NCI-H1417 treated with DMSO at 0.1 percent for 48 hours (cell line): ENCODE results near the gene ILK.

Experiments used
- DNase-seq: peaks from one replicate; lab custom pipeline; 2025; lab: John Stamatoyannopoulos, UW

ILK gene

DNA sequence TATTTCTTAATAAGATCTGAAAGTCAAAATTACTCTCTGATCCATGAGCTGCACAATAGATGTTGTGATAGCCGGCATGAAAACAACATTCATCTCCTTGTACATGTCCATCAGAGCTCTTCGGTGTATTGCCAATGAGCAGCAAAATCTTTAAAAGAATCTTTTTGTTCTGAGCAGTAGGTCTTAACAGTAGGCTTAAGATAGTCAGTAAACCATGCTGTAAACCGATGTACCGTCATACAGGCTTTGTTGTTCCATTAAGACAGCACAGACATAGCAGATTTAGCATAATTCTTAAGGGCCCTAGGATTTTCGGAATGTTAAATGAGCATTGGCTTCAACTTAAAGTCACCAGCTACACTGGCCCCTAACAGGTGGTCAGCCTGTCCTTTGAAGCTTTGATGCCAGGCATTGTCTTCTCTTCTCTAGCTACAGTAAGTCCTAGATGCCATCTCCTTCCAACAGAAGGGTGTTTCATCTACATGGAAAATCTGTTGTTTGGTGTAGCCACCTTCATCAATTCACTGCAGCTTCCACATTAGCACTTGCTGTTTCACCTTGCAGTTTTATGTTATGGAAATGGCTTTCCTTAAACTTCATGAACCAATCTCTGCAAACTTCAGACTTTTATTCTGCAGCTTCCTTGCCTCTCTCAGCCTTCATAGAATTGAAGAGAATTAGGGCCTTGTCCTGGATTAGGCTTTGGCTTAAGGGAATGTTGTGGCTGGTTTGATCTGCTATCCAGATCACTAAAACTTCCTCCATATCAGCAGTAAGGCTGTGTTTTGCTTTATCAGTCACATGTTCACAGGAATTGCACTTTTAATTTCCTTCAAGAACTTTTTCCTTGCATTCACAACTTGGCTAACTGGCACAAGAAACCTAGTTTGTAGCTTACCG, 28.5 kb upstream of the ILK start:
- no peak for DNase-seq

- DNase-seq: no peak
These were observed 26.9 kb upstream of the ILK start for GRCh38 chr11:6576471-6577373.

DNA sequence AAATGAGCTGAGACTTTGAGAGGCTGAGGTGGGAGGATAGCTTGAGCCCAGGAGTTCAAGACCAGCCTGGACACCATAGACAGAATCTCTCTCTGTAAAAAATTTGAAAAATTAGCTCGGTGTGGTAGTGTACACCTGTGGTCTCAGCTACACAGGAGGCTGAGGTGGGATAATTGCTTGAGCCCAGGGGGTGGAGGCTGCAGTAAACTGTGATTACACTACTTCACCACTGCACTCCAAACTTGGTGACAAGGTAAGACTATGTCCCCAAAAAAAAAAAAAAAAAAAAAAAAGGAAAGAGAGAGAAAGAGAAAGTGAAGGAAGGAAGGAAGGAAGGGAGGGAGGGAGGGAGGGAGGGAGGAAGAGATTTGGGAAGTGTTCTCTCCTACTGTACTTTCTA, 25.4 kb upstream of the ILK start:
- DNase-seq: no peak

GRCh38 chr11:6579681-6580080, 23.9 kb upstream of the ILK start:
- DNase-seq: no peak

- DNase-seq: no peak
These were observed 20.0 kb upstream of the ILK start for GRCh38 chr11:6583584-6583983.

- no peak for DNase-seq
These were observed 19.0 kb upstream of the ILK start for GRCh38 chr11:6584528-6584927.

DNA sequence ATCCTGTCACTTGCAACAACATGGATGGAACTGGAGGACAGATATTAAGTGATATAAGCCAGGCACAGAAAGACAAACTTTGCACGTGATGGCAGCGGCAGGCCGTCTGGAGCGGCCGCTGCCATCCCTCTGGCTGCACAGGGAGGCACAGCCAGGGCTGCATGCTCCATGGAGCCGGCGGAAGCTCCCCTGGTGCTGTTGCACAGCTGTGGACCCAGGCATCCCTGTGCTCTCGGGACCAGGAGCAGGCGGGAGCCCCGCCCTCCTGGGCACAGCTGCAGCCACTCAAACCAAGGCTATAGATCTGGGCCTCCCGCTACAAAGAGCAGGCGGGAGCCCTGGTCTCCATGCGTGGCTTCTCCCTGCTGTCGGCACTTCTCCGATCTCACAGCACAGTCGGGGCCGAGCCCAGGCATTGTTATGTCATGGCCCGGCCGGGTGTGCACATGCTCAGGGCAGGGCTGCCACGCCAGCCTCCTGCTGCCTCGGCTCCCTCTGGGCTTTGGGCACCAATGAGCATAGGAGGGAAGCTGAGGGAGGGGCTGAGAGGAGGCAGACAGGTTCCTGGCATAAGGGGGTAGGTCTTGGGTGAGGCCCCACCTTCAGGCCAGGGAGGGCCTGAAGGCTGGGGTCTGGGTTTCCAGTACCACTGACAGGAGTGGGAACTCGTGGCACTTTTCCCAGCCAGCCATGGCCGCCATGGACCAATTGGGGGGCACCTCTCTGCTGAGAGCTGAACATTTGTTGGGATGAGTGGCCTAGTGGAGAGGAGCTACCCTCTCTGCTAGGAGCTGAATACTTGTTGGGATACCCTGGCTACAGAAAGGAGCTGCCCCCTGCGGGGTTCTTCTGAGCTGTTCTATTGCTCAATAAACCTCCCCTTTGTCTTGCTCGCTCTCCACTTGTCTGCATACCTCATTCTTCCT, 16.9 kb upstream of the ILK start:
- DNase-seq: no peak

- DNase-seq: no peak
These were observed 16.1 kb upstream of the ILK start for GRCh38 chr11:6587360-6587953.

DNA sequence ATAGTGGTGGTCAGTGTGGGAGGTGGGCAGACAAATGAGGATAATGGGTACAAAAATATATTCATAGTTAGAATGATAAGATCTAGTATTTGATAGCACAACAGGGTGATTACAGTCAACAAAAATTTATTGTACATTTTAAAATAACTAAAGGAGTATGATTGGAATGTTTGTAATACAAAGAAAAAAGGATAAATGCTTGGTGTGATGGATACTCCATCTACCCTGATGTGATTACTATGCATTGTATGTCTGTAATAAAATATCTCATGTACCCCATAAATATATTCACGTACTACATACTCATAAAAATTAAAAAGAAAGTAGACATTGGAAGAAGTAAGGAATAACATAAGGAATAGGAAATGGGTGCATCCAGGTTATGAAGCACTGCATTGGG, 15.6 kb upstream of the ILK start:
- DNase-seq: no peak

DNA sequence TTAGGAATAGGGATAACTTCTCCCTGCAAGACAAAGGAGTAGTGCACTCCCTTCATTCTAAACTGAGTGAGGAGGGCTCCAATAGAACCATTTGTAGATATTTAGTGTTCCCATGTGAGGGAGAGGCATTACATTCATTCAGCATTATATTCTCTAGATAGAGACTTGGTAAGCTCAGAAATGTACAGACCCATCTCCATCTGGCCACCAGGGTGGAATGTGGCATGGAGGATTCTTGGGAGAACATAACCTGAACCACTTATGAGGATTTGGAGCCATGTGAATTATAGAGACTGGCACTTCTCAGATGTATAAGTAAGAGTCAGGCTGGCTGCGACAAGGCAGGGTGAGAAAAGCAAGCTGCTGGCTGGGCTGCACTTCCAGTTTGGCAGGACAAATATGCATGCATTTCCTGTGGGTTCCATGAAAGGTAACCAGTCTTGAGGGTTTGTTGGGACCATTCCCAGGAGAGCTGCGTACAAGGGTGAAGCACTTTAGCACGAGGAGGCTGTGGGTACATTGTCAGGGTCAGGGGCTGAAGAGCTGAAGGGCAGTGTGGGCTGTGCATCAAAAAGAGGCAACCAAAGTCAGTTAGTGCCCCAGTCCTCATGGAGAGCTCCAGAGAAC, 9.3 kb upstream of the ILK start:
- DNase-seq: no peak

GRCh38 chr11:6596239-6596877, 7.2 kb upstream of the ILK start:
- DNase-seq: no peak

DNA sequence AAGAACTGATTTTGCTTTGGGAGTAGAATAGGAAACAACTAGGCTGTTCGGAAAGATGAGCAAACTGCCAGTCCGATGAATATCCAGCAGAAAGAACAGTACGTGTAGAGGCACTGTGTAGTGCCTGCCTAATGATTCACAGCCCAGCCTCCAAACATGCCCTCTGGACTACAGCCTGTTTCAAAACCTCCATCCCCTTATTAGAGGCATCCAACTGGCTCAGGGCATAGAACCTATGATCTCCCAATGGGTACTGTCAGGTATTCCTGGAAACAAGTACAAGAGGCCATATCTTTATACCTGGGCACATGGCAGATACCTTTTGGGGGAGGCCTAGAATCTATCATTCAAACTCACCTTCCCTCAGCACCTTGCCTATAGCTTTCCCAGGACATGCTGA, 5.0 kb upstream of the ILK start:
- no peak for DNase-seq

GRCh38 chr11:6599449-6599848, 4.1 kb upstream of the ILK start:
- DNase-seq: no peak

DNA sequence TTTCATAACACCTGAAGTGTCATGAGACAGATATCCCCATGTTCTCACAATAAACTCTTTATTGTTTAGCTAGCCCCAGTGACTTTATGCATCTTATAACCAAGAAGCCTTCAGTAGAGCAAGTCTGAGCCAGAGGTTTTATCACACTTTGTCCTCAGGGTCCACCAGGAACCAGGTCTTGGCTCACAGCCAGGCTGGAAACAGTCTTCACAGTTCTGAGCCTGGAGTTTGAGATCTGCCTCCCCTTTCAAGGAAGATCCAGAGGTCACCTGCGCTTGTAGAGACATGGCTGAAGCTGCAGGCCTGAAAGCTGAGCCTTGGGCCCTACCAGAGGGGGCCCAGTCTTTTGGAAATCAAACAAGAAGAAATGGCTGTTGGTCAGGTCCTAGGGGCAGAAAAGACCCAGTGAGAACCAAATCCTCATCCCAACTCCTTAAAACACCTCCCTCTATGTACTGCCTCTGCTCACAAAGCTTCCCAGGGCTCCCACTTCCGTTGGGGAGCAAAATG, 3.6 kb upstream of the ILK start:
- no peak for DNase-seq

DNA sequence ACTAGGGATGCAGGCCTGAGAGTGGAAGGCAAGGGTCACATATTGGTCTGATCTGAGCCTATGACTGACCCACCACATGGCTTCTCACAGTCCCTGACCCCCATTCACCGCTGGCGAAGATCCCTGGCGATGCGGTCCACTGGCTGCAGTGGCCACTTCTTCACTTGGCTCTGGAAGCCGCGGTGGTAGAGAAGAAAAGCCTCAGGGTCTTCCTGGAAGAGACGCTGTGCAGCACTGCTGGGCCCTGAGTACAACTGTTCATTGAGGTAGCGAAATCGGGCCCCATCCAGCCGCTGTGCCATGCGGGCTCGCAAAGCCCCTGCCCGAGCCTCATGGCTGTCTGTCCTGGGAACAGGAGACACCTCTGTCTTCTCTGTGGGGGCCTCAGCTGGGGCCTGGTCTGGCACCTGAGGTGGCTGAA, 2.5 kb upstream of the ILK start:
- no peak for DNase-seq

GRCh38 chr11:6602096-6602940, 1.3 kb upstream of the ILK start:
- no peak for DNase-seq

DNA sequence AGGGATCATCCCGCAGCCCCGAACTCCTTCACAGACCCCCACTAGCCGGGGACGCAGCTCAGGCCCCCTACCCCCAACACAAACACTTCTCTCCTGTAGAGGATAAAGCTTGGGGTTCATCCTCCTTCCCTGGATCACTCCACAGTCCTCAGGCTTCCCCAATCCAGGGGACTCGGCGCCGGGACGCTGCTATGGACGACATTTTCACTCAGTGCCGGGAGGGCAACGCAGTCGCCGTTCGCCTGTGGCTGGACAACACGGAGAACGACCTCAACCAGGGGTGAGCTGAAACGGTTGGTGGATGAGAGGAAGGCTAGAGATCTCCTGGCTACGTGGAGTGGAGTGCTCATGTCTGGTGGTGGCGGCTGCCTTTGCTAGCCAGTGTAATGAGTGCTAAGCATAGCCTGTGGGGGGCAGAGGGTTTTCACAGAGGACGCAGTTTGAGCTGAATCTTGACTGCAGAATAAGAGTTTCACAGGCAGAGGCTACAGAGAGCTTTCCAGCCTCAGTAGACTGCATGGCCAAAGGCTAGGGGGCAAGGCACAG, 580 bp downstream of the ILK start:
- DNase-seq: no peak

GRCh38 chr11:6604790-6605189, 1.2 kb downstream of the ILK start:
- DNase-seq: no peak
